HepG2 (cell line): ENCODE measurements around the gene NSMCE1. TPM values are rescaled to one million over a fixed set of nuclear protein-coding genes. Genes with fewer than 3 reads are reported as not detected.
A peak's percentile ranks its signal among the peaks of the same experiment; 100 is the strongest.

ENCODE experiments used
- AKAP8 ChIP-seq: sonication (generic); formaldehyde crosslinking; IDR thresholded peaks from 2 replicates; pipeline ENCODE4 v1.5.1; 2020; ENCODE audit warnings: mild to moderate bottlenecking, missing genetic modification reagents
- ARNT ChIP-seq: fragments of 450-650 bp; IDR thresholded peaks from 2 replicates; pipeline ENCODE4 v1.6.1; 2017
- BRD4 ChIP-seq: sonication (generic); formaldehyde crosslinking; IDR thresholded peaks from 2 replicates; pipeline ENCODE4 v1.4.0; 2020; ENCODE audit warnings: missing genetic modification reagents
- PLSCR1 ChIP-seq: sonication (generic); formaldehyde crosslinking; IDR thresholded peaks from 2 replicates; pipeline ENCODE4 v1.5.0; 2020; ENCODE audit warnings: missing genetic modification reagents, mild to moderate bottlenecking, borderline replicate concordance
- POGK ChIP-seq: sonication (generic); formaldehyde crosslinking; conservative IDR thresholded peaks from 2 replicates; pipeline ENCODE4 v1.8.0; 2022; ENCODE audit warnings: mild to moderate bottlenecking, moderate library complexity, missing genetic modification reagents
- RFXANK ChIP-seq: IDR thresholded peaks from 2 replicates; pipeline ENCODE4 v1.6.1; 2016
- SETDB1 ChIP-seq: sonication (generic); formaldehyde crosslinking; IDR thresholded peaks from 2 replicates; pipeline ENCODE4 v1.5.1; 2020; ENCODE audit warnings: missing genetic modification reagents, mild to moderate bottlenecking, borderline replicate concordance
- SMYD3 ChIP-seq: sonication (generic); formaldehyde crosslinking; IDR thresholded peaks from 2 replicates; pipeline ENCODE4 v1.8.1; 2023; ENCODE audit warnings: mild to moderate bottlenecking, missing genetic modification reagents
- TRIM22 ChIP-seq: fragments of 450-650 bp; IDR thresholded peaks from 2 replicates; pipeline ENCODE4 v1.6.1; 2017
- ZEB1 ChIP-seq: IDR thresholded peaks from 2 replicates; pipeline ENCODE4 v1.6.1; 2012; ENCODE audit warnings: mild to moderate bottlenecking, low read depth, inconsistent platforms; ENCODE audit not compliant: insufficient replicate concordance
- ZHX2 ChIP-seq, 2 experiments: sonication (generic) in 1 of 2; formaldehyde crosslinking in 1 of 2; IDR thresholded peaks; 2 replicates each; pipeline versions ENCODE4 v1.6.1 to v1.9.0; 2014 to 2022; ENCODE audit warnings: antibody characterized with exemption in 1 of 2, borderline replicate concordance in 1 of 2, inconsistent platforms in 1 of 2, low read depth in 1 of 2, missing genetic modification reagents in 1 of 2
- ZNF235 ChIP-seq: sonication (generic); formaldehyde crosslinking; IDR thresholded peaks from 2 replicates; pipeline ENCODE4 v1.8.1; 2023; ENCODE audit warnings: mild to moderate bottlenecking, missing genetic modification reagents, borderline replicate concordance
- ZNF569 ChIP-seq: sonication (generic); formaldehyde crosslinking; IDR thresholded peaks from 2 replicates; pipeline ENCODE4 v1.5.0; 2020; ENCODE audit warnings: mild to moderate bottlenecking, missing genetic modification reagents, moderate library complexity, borderline replicate concordance
- ZNF691 ChIP-seq: sonication (generic); formaldehyde crosslinking; IDR thresholded peaks from 2 replicates; pipeline ENCODE4 v1.4.0; 2020; ENCODE audit warnings: missing genetic modification reagents, low read depth, mild to moderate bottlenecking, borderline replicate concordance
- ZXDC ChIP-seq: sonication (generic); formaldehyde crosslinking; IDR thresholded peaks from 2 replicates; pipeline ENCODE4 v1.5.0; 2020; ENCODE audit warnings: mild to moderate bottlenecking, missing genetic modification reagents
- polyA plus RNA-seq, 8 experiments: library from polyadenylated mRNA; depleted of rRNA in 3 of 8; stranded (reverse) in 7 of 8; unstranded in 1 of 8; fragments of >200 nt; fragmentation: Illumina TruSeq in 4 of 8; extraction: Trizol in 4 of 8; gene quantifications; 2 replicates each; pipeline versions ENCODE4 v1.2.1 to v1.2.3, GENCODE V29; 2011 to 2016; ENCODE audit warnings: low read depth in 4 of 8, missing spikeins in 1 of 8, mixed read lengths in 1 of 8; ENCODE audit not compliant: insufficient read depth in 1 of 8
- total RNA-seq, 5 experiments: library from RNA; depleted of rRNA; stranded (reverse); fragments of >200 nt; fragmentation: Illumina TruSeq; extraction: Trizol; gene quantifications; 2 replicates each; pipeline ENCODE4 v1.2.3, GENCODE V29; 2016; ENCODE audit warnings: low read depth in 1 of 5

Gene NSMCE1
- total and polyA plus RNA-seq, 2 of the 13 experiments (the other 11 are each of a cell fraction or from before 2014, with no cell fraction given) = 42.7 to 52.9 TPM

GRCh38 chr16:27202923-27203506 is 65.6 kb downstream of the NSMCE1 start (continued):
- no peak for TF ChIP-seq ZXDC
- TF ChIP-seq ARNT = no peak
- peak; percentile 33; the same call in 1 of the 2 replicates for TF ChIP-seq POGK (CRISPR knock-in tag)
- no peak for TF ChIP-seq ZEB1
- TF ChIP-seq ZHX2 (IDR thresholded peaks at IDR 0.05; ENCODE audit: low read depth) = no peak
- no peak for TF ChIP-seq ZHX2 (CRISPR knock-in tag; IDR thresholded peaks at IDR 0.05; ENCODE audit: borderline replicate concordance)
- no peak for TF ChIP-seq SMYD3
- no peak; the same call in 1 of the 2 replicates for TF ChIP-seq BRD4 (CRISPR knock-in tag)
- TF ChIP-seq SETDB1 (CRISPR knock-in tag) = no peak
- TF ChIP-seq ZNF235 = no peak
- peak; percentile 73; the same call in 1 of the 2 replicates for TF ChIP-seq RFXANK
- no peak for TF ChIP-seq PLSCR1 (CRISPR knock-in tag)
- TF ChIP-seq TRIM22 = no peak
- 0 out of 2 replicates have a peak, but pooled peaks have one; percentile 42 for TF ChIP-seq ZNF691 (CRISPR knock-in tag)
- TF ChIP-seq ZNF569 = no peak
- TF ChIP-seq AKAP8 (CRISPR knock-in tag) = no peak
